ENCODE measurements around the gene NINJ1. TPM values are rescaled to one million over a fixed set of nuclear protein-coding genes. Genes with fewer than 3 reads are reported as not detected.

Gene NINJ1
- total and polyA plus RNA-seq, 2 of the 4 experiments (the other 2 are of a cell fraction), result 21.9 to 38.8 TPM

GRCh38 chr9:93170571-93170970 is 36.5 kb upstream of the NINJ1 start:
- H3K4ac ChIP-seq (ENCODE audit: low read depth, low read length), result no peak overlapping the region
- no peak overlapping the region for H3K27ac ChIP-seq (ENCODE audit: insufficient read depth, low read length)
- no peak overlapping the region for H3K18ac ChIP-seq (ENCODE audit: low read depth, low read length)
- 37% methylated on average over 3 of the region's 8 CpGs; no CpG with 5 or more reads in 1 of the 2 experiments for WGBS, 2 experiments (ENCODE audit: extremely low coverage in 2 of 2, insufficient read length in 1 of 2)
- no peak overlapping the region for H4K5ac ChIP-seq (ENCODE audit: low read depth, low read length)
- ChIA-PET CTCF (interaction anchor here (0.6 kb wide), 1 partner anchor 37 kb away, joined by 3 read pairs; the partner anchor contains the start of gene NINJ1), POLR2A (ENCODE audit: unreplicated experiment) (no interaction called here)
- peaks cover 35% of the 10 kb centered on the region for H3K27me3 ChIP-seq (ENCODE audit: control insufficient read depth, insufficient read depth, low read length)
- no peak overlapping the region for H3K4me3 ChIP-seq (ENCODE audit: insufficient read depth, low read depth, low read length)
- H3K23ac ChIP-seq (ENCODE audit: low read depth, low read length), result no peak overlapping the region
- no peaks in the 10 kb centered on the region for H3K9me1 ChIP-seq (ENCODE audit: insufficient read depth, low read length)
- no peak overlapping the region for H4K8ac ChIP-seq (ENCODE audit: low read depth in 2 of 2, low read length in 2 of 2)
- no peak overlapping the region for H2AFZ ChIP-seq (replicated peaks; ENCODE audit: low read length, poor library complexity)
- no peak for DNase-seq
- in situ Hi-C loops (cut with MboI; ENCODE audit: low sequenced_read_pairs), result loop anchor here (25.0 kb wide), 1 partner anchor 792 kb away; the partner anchor contains the start of gene BARX1
- no peak for ATAC-seq (ENCODE audit: low read depth)
- H2BK20ac ChIP-seq (ENCODE audit: low read depth, low read length), result no peak overlapping the region
- H4K91ac ChIP-seq (ENCODE audit: insufficient read depth, low read depth, low read length), result no peak overlapping the region
- no peak overlapping the region for H3K9ac ChIP-seq (ENCODE audit: low read depth, low read length)
- H3K9me3 ChIP-seq (ENCODE audit: control insufficient read depth, insufficient read depth, low read length), result no peaks in the 10 kb centered on the region
- H3K56ac ChIP-seq (ENCODE audit: extremely low read depth, insufficient read depth, low read length), result no peak overlapping the region
- H2BK15ac ChIP-seq (ENCODE audit: low read depth, low read length), result no peak overlapping the region
- H3K4me2 ChIP-seq (ENCODE audit: low read depth, low read length), result no peak overlapping the region
- H3K4me1 ChIP-seq (ENCODE audit: control insufficient read depth, insufficient read depth, low read length), result no peaks in the 10 kb centered on the region
- no peaks in the 10 kb centered on the region for H3K79me1 ChIP-seq (ENCODE audit: low read depth in 1 of 2, low read length in 2 of 2)
- dilution Hi-C loops (cut with HindIII; ENCODE audit: low sequenced_read_pairs, unreplicated experiment), result no loop called here
- BruUV-seq (replicated peaks), result no TSS peak
- H4K20me1 ChIP-seq (ENCODE audit: insufficient read depth, low read length), result no peaks in the 10 kb centered on the region
- no peak overlapping the region for H2BK5ac ChIP-seq (ENCODE audit: low read depth, low read length, poor library complexity, severe bottlenecking)
- no peak overlapping the region for H3K14ac ChIP-seq (replicated peaks; ENCODE audit: low read depth, low read length)
- H2AK5ac ChIP-seq (ENCODE audit: low read depth, low read length), result no peak overlapping the region
- H2BK120ac ChIP-seq (ENCODE audit: low read depth, low read length), result no peak overlapping the region
- no peak for TF ChIP-seq RFX5 (IDR thresholded peaks at IDR 0.05; ENCODE audit: low read depth, low read length)
- TF ChIP-seq CHD1 (IDR thresholded peaks at IDR 0.05; ENCODE audit: low read depth, low read length), result no peak
- TF ChIP-seq RAD21 (IDR thresholded peaks at IDR 0.05; ENCODE audit: low read length), result no peak
- TF ChIP-seq ELK1 (IDR thresholded peaks at IDR 0.05; ENCODE audit: borderline replicate concordance, low read depth, low read length), result no peak
- TF ChIP-seq RCOR1 (IDR thresholded peaks at IDR 0.05; ENCODE audit: insufficient replicate concordance, low read length), result no peak
- no peak for TF ChIP-seq CEBPB (IDR thresholded peaks at IDR 0.05; ENCODE audit: low read depth, low read length)
- no peak for TF ChIP-seq CTCF (conservative IDR thresholded peaks at IDR 0.05; ENCODE audit: low read depth, low read length)
- TF ChIP-seq POLR2A (IDR thresholded peaks at IDR 0.05; ENCODE audit: low read depth, low read length), result no peak
- no peak for TF ChIP-seq MAFK (IDR thresholded peaks at IDR 0.05; ENCODE audit: low read depth, low read length)
- TF ChIP-seq SMC3 (IDR thresholded peaks at IDR 0.05; ENCODE audit: low read depth, low read length), result no peak
- no peak for TF ChIP-seq MAZ (IDR thresholded peaks at IDR 0.05; ENCODE audit: borderline replicate concordance, low read depth, low read length)
- H3K36me3 ChIP-seq (ENCODE audit: control insufficient read depth, insufficient read depth, low read length), result no peaks in the 10 kb centered on the region
- no peak overlapping the region for H2AK9ac ChIP-seq (replicated peaks; ENCODE audit: low read depth, low read length, poor library complexity)
- intact Hi-C loops (cut with micrococcal nuclease), result no loop called here
